Measurements from ENCODE around the gene PITPNM1. TPM values are rescaled to one million over a fixed set of nuclear protein-coding genes. Genes with fewer than 3 reads are reported as not detected.

Gene PITPNM1
- total and polyA plus RNA-seq, 2 of the 13 experiments (the other 11 are each of a cell fraction or from before 2014, with no cell fraction given) = 8.2 to 8.5 TPM

DNA sequence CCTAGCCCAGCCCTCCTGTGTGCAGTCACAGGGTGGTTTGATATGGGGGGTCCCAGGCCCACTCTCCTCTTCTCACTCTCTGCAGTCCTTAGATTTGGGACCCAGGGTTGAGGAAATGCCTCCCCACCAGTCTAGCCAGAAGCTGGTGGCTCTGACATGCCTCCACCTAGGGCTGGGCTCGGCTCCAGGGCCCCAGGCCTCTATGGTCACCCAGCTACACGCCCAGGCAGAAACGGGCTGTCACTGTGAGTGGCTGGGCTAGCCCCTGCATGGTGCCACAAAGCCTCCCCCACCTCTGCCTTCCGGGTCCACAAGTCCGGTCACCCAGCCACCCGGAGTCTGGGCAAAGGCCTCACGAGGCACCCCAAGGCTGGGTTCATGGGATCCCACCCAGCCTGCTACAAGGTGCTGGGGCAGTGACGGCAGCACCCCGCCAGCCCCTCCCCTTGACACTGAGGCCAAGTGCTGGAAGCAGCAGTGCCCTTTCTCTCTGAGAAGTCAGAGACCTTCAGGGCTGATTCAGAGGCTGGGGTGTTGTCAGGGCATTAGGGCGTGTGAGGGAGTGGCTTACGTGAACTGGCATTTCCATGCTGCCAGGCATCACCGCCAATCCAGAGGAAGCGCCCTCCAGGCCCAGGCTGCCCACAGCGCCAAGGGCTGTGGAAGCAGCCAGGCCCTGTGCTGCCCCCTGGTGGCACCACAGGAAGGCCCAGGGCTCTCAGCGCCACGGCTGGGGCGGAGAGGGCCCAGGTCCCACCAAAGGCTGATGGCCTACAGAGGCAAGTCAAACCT, 638 bp upstream of the PITPNM1 start (continued):
- TF ChIP-seq, protein P1, sequence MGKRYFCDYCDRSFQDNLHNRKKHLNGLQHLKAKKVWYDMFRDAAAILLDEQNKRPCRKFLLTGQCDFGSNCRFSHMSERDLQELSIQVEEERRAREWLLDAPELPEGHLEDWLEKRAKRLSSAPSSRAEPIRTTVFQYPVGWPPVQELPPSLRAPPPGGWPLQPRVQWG (CRISPR knock-in tag; IDR thresholded peaks at IDR 0.05; ENCODE audit: borderline replicate concordance, low read depth) = no peak
- TF ChIP-seq GTF3A (CRISPR knock-in tag; conservative IDR thresholded peaks at IDR 0.05) (peak; percentile 63; the same call in 1 of the 2 replicates), ZNF788 (CRISPR knock-in tag; IDR thresholded peaks at IDR 0.05; ENCODE audit: borderline replicate concordance) (peak; percentile 81; the same call in 1 of the 2 replicates), ZNF543 (CRISPR knock-in tag; IDR thresholded peaks at IDR 0.05) (peak; percentile 53; the same call in 1 of the 2 replicates), ZNF572 (CRISPR knock-in tag; IDR thresholded peaks at IDR 0.05) (0 out of 2 replicates have a peak, but pooled peaks have one; percentile 58), ZFP62 (CRISPR knock-in tag; IDR thresholded peaks at IDR 0.05) (no peak), ZSCAN30 (CRISPR knock-in tag; IDR thresholded peaks at IDR 0.05) (no peak), ZSCAN9 (CRISPR knock-in tag; IDR thresholded peaks at IDR 0.05; ENCODE audit: borderline replicate concordance) (no peak), ZNF501 (CRISPR knock-in tag; IDR thresholded peaks at IDR 0.05) (peak; percentile 62), ZNF546 (CRISPR knock-in tag; conservative IDR thresholded peaks at IDR 0.05) (peak; percentile 81; the same call in 1 of the 2 replicates), KLF9 (CRISPR knock-in tag; IDR thresholded peaks at IDR 0.05; ENCODE audit: low read depth) (0 out of 2 replicates have a peak, but pooled peaks have one; percentile 47), ZNF274 (CRISPR knock-in tag; IDR thresholded peaks at IDR 0.05) (no peak), KDM3A (CRISPR knock-in tag; IDR thresholded peaks at IDR 0.05; ENCODE audit: low read depth) (peak; percentile 84; the same call in 1 of the 2 replicates), FOXA1 (IDR thresholded peaks at IDR 0.05) (no peak), FOXA1 (CRISPR knock-in tag; IDR thresholded peaks at IDR 0.05) (peak; percentile 9; the same call in 1 of the 2 replicates), MAFF (IDR thresholded peaks at IDR 0.05; ENCODE audit: low read depth, low read length) (no peak), HNF4A (CRISPR knock-in tag; IDR thresholded peaks at IDR 0.05) (no peak; the same call in none of the 2 replicates), ZNF44 (CRISPR knock-in tag; IDR thresholded peaks at IDR 0.05) (no peak)
- TF ChIP-seq, protein P2, sequence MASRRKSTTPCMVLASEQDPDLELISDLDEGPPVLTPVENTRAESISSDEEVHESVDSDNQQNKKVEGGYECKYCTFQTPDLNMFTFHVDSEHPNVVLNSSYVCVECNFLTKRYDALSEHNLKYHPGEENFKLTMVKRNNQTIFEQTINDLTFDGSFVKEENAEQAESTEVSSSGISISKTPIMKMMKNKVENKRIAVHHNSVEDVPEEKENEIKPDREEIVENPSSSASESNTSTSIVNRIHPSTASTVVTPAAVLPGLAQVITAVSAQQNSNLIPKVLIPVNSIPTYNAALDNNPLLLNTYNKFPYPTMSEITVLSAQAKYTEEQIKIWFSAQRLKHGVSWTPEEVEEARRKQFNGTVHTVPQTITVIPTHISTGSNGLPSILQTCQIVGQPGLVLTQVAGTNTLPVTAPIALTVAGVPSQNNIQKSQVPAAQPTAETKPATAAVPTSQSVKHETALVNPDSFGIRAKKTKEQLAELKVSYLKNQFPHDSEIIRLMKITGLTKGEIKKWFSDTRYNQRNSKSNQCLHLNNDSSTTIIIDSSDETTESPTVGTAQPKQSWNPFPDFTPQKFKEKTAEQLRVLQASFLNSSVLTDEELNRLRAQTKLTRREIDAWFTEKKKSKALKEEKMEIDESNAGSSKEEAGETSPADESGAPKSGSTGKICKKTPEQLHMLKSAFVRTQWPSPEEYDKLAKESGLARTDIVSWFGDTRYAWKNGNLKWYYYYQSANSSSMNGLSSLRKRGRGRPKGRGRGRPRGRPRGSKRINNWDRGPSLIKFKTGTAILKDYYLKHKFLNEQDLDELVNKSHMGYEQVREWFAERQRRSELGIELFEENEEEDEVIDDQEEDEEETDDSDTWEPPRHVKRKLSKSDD (CRISPR knock-in tag; IDR thresholded peaks at IDR 0.05; ENCODE audit: low read depth) = peak; percentile 59; the same call in 1 of the 2 replicates
- TF ChIP-seq, protein P3, sequence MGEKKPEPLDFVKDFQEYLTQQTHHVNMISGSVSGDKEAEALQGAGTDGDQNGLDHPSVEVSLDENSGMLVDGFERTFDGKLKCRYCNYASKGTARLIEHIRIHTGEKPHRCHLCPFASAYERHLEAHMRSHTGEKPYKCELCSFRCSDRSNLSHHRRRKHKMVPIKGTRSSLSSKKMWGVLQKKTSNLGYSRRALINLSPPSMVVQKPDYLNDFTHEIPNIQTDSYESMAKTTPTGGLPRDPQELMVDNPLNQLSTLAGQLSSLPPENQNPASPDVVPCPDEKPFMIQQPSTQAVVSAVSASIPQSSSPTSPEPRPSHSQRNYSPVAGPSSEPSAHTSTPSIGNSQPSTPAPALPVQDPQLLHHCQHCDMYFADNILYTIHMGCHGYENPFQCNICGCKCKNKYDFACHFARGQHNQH (CRISPR knock-in tag; IDR thresholded peaks at IDR 0.05) = peak; percentile 71; the same call in 1 of the 2 replicates
- TF ChIP-seq, protein P4, sequence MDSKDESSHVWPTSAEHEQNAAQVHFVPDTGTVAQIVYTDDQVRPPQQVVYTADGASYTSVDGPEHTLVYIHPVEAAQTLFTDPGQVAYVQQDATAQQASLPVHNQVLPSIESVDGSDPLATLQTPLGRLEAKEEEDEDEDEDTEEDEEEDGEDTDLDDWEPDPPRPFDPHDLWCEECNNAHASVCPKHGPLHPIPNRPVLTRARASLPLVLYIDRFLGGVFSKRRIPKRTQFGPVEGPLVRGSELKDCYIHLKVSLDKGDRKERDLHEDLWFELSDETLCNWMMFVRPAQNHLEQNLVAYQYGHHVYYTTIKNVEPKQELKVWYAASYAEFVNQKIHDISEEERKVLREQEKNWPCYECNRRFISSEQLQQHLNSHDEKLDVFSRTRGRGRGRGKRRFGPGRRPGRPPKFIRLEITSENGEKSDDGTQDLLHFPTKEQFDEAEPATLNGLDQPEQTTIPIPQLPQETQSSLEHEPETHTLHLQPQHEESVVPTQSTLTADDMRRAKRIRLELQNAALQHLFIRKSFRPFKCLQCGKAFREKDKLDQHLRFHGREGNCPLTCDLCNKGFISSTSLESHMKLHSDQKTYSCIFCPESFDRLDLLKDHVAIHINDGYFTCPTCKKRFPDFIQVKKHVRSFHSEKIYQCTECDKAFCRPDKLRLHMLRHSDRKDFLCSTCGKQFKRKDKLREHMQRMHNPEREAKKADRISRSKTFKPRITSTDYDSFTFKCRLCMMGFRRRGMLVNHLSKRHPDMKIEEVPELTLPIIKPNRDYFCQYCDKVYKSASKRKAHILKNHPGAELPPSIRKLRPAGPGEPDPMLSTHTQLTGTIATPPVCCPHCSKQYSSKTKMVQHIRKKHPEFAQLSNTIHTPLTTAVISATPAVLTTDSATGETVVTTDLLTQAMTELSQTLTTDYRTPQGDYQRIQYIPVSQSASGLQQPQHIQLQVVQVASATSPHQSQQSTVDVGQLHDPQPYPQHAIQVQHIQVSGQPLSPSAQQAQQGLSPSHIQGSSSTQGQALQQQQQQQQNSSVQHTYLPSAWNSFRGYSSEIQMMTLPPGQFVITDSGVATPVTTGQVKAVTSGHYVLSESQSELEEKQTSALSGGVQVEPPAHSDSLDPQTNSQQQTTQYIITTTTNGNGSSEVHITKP (CRISPR knock-in tag; IDR thresholded peaks at IDR 0.05; ENCODE audit: low read depth) = 0 out of 2 replicates have a peak, but pooled peaks have one; percentile 20

All from HepG2 (cell line).